HepG2 (cell line): ENCODE measurements around the gene LOXL4. TPM values are rescaled to one million over a fixed set of nuclear protein-coding genes. Genes with fewer than 3 reads are reported as not detected.

Source experiments
- AGO2 ChIP-seq: fragments of 200-400 bp; formaldehyde crosslinking; optimal IDR thresholded peaks from 2 replicates; pipeline ENCODE3; 2017; ENCODE audit warnings: mild to moderate bottlenecking, low read depth, low read length, moderate library complexity
- LCORL ChIP-seq, 2 experiments: fragments of 450-650 bp in 1 of 2; sonication (generic) in 1 of 2; formaldehyde crosslinking in 1 of 2; IDR thresholded peaks; 2 replicates each; pipeline versions ENCODE4 v1.5.0 to v1.6.1; 2017 to 2020; ENCODE audit warnings: antibody characterized with exemption in 1 of 2, missing genetic modification reagents in 1 of 2
- MAZ ChIP-seq, 2 experiments: sonication (generic) in 1 of 2; formaldehyde crosslinking in 1 of 2; IDR thresholded peaks; 2 replicates each; pipeline versions ENCODE4 v1.5.0 to v1.6.1; 2012 to 2020; ENCODE audit warnings: low read depth in 2 of 2, mild to moderate bottlenecking in 2 of 2, borderline replicate concordance in 1 of 2, improper control_type of control experiment in 1 of 2, low read length in 1 of 2, missing genetic modification reagents in 1 of 2, moderate library complexity in 1 of 2
- MTA1 ChIP-seq: sonication (generic); formaldehyde crosslinking; IDR thresholded peaks from 2 replicates; pipeline ENCODE4 v1.4.0; 2020; ENCODE audit warnings: missing genetic modification reagents, mild to moderate bottlenecking, borderline replicate concordance
- PCBP1 ChIP-seq: fragments of 200-400 bp; formaldehyde crosslinking; IDR thresholded peaks from 2 replicates; pipeline ENCODE4 v1.6.1; 2017; ENCODE audit warnings: mild to moderate bottlenecking, low read depth, low read length, borderline replicate concordance
- PITX1 ChIP-seq: sonication (generic); formaldehyde crosslinking; IDR thresholded peaks from 2 replicates; pipeline ENCODE4 v1.5.1; 2020; ENCODE audit warnings: mild to moderate bottlenecking, missing genetic modification reagents
- PRDM15 ChIP-seq: sonication (generic); formaldehyde crosslinking; IDR thresholded peaks from 2 replicates; pipeline ENCODE4 v1.4.0; 2020; ENCODE audit warnings: missing genetic modification reagents
- SALL1 ChIP-seq: sonication (generic); formaldehyde crosslinking; IDR thresholded peaks from 2 replicates; pipeline ENCODE4 v1.8.0; 2022; ENCODE audit warnings: mild to moderate bottlenecking, missing genetic modification reagents
- SP1 ChIP-seq, 2 experiments: fragments of 450-650 bp in 1 of 2; sonication (generic) in 1 of 2; formaldehyde crosslinking in 1 of 2; IDR thresholded peaks; 2 replicates each; pipeline versions ENCODE4 v1.4.0 to v1.6.1; 2016 to 2020; ENCODE audit warnings: missing genetic modification reagents in 1 of 2
- SYNCRIP ChIP-seq: fragments of 200-400 bp; formaldehyde crosslinking; IDR thresholded peaks from 2 replicates; pipeline ENCODE4 v1.6.1; 2018; ENCODE audit warnings: mild to moderate bottlenecking, low read depth, low read length; ENCODE audit not compliant: insufficient read depth
- ZBTB10 ChIP-seq: sonication (generic); formaldehyde crosslinking; IDR thresholded peaks from 2 replicates; pipeline ENCODE4 v1.4.0; 2020; ENCODE audit warnings: missing genetic modification reagents, borderline replicate concordance
- ZBTB37 ChIP-seq: sonication (generic); formaldehyde crosslinking; IDR thresholded peaks from 2 replicates; pipeline ENCODE4 v1.4.0; 2020; ENCODE audit warnings: mild to moderate bottlenecking, missing genetic modification reagents
- ZBTB7B ChIP-seq: sonication (generic); formaldehyde crosslinking; IDR thresholded peaks from 2 replicates; pipeline ENCODE4 v1.4.0; 2020; ENCODE audit warnings: missing genetic modification reagents
- polyA plus RNA-seq, 8 experiments: library from polyadenylated mRNA; depleted of rRNA in 3 of 8; stranded (reverse) in 7 of 8; unstranded in 1 of 8; fragments of >200 nt; fragmentation: Illumina TruSeq in 4 of 8; extraction: Trizol in 4 of 8; gene quantifications; 2 replicates each; pipeline versions ENCODE4 v1.2.1 to v1.2.3, GENCODE V29; 2011 to 2016; ENCODE audit warnings: low read depth in 4 of 8, missing spikeins in 1 of 8, mixed read lengths in 1 of 8; ENCODE audit not compliant: insufficient read depth in 1 of 8
- total RNA-seq, 5 experiments: library from RNA; depleted of rRNA; stranded (reverse); fragments of >200 nt; fragmentation: Illumina TruSeq; extraction: Trizol; gene quantifications; 2 replicates each; pipeline ENCODE4 v1.2.3, GENCODE V29; 2016; ENCODE audit warnings: low read depth in 1 of 5

Gene LOXL4
- total and polyA plus RNA-seq, 2 of the 13 experiments (the other 11 are each of a cell fraction or from before 2014, with no cell fraction given): 8.8 to 21.1 TPM

GRCh38 chr10:98267894-98268693, at the start of gene LOXL4 (continued):
- no peak for TF ChIP-seq ZBTB37 (CRISPR knock-in tag)
- no peak for TF ChIP-seq AGO2
- no peak for TF ChIP-seq PCBP1
- no peak for TF ChIP-seq LCORL (IDR thresholded peaks at IDR 0.05)
- peak; percentile 6; the same call in 1 of the 2 replicates for TF ChIP-seq LCORL (CRISPR knock-in tag; IDR thresholded peaks at IDR 0.05)
- peak; percentile 43; the same call in 1 of the 2 replicates for TF ChIP-seq SALL1 (CRISPR knock-in tag)
- 0 out of 2 replicates have a peak, but pooled peaks have one; percentile 30 for TF ChIP-seq PITX1 (CRISPR knock-in tag)
- TF ChIP-seq ZBTB10 (CRISPR knock-in tag): 0 out of 2 replicates have a peak, but pooled peaks have one; percentile 40
- TF ChIP-seq SYNCRIP: no peak
- 0 out of 2 replicates have a peak, but pooled peaks have one; percentile 33 for TF ChIP-seq ZBTB7B
- no peak for TF ChIP-seq PRDM15 (CRISPR knock-in tag)
- no peak for TF ChIP-seq SP1 (IDR thresholded peaks at IDR 0.05)
- TF ChIP-seq SP1 (CRISPR knock-in tag; IDR thresholded peaks at IDR 0.05): 0 out of 2 replicates have a peak, but pooled peaks have one; percentile 22
- TF ChIP-seq MAZ (IDR thresholded peaks at IDR 0.05; ENCODE audit: borderline replicate concordance, low read depth, low read length): peak; percentile 7; the same call in 1 of the 2 replicates
- TF ChIP-seq MAZ (CRISPR knock-in tag; IDR thresholded peaks at IDR 0.05; ENCODE audit: low read depth): peak; percentile 78
- peak; percentile 11; the same call in 1 of the 2 replicates for TF ChIP-seq MTA1 (CRISPR knock-in tag)
